Mesendoderm (in vitro differentiated cells): ENCODE measurements around the gene RBBP8NL.

ENCODE experiments used
- DNase-seq: peaks from one replicate; pipeline ENCODE4 v3.0.0; 2013
- H2AK5ac ChIP-seq: 2 replicates; pipeline ENCODE4 v1.6.1; 2013; ENCODE audit warnings: low read length, inconsistent platforms
- H2BK120ac ChIP-seq: 2 replicates; pipeline ENCODE4 v1.6.1; 2013; ENCODE audit warnings: low read depth, mild to moderate bottlenecking, low read length, moderate library complexity, mixed read lengths
- H2BK15ac ChIP-seq: replicated peaks from 2 replicates; pipeline ENCODE4 v1.6.1; 2013; ENCODE audit warnings: low read depth, mild to moderate bottlenecking, moderate library complexity
- H2BK5ac ChIP-seq: 2 replicates; pipeline ENCODE4 v1.6.1; 2013; ENCODE audit warnings: low read length, inconsistent platforms
- H3K18ac ChIP-seq: 2 replicates; pipeline ENCODE4 v1.6.1; 2013; ENCODE audit warnings: mild to moderate bottlenecking, low read length, mixed read lengths
- H3K23ac ChIP-seq: one replicate; pipeline ENCODE4 v1.6.1; 2013; ENCODE audit warnings: low read length
- H3K27ac ChIP-seq: 2 replicates; pipeline ENCODE4 v1.5.1; 2013; ENCODE audit warnings: low read depth, mild to moderate bottlenecking, inconsistent platforms, low read length, moderate library complexity
- H3K27me3 ChIP-seq: 2 replicates; pipeline ENCODE4 v1.6.1; 2013; ENCODE audit warnings: low read length, control low read depth, mild to moderate bottlenecking, inconsistent platforms; ENCODE audit not compliant: insufficient read depth, poor library complexity
- H3K36me3 ChIP-seq: 2 replicates; pipeline ENCODE4 v1.6.1; 2013; ENCODE audit warnings: low read length, inconsistent platforms; ENCODE audit not compliant: control insufficient read depth, insufficient read depth
- H3K4ac ChIP-seq: one replicate; pipeline ENCODE4 v1.6.1; 2013; ENCODE audit warnings: low read depth, mild to moderate bottlenecking, low read length, moderate library complexity
- H3K4me1 ChIP-seq: 2 replicates; pipeline ENCODE4 v1.6.1; 2013; ENCODE audit warnings: low read depth, low read length, inconsistent platforms; ENCODE audit not compliant: control insufficient read depth
- H3K4me2 ChIP-seq: 2 replicates; pipeline ENCODE4 v1.6.1; 2013; ENCODE audit warnings: low read length
- H3K4me3 ChIP-seq: 2 replicates; pipeline ENCODE4 v1.5.1; 2013; ENCODE audit warnings: mild to moderate bottlenecking, low read length
- H3K56ac ChIP-seq: one replicate; pipeline ENCODE4 v1.6.1; 2013; ENCODE audit warnings: low read length
- H3K79me1 ChIP-seq: 2 replicates; pipeline ENCODE4 v1.6.1; 2013; ENCODE audit warnings: low read length, inconsistent platforms
- H3K79me2 ChIP-seq: 2 replicates; pipeline ENCODE4 v1.6.1; 2013; ENCODE audit warnings: mild to moderate bottlenecking, low read length; ENCODE audit not compliant: control insufficient read depth, insufficient read depth
- H3K9ac ChIP-seq: 2 replicates; pipeline ENCODE4 v1.6.1; 2013; ENCODE audit warnings: low read length, inconsistent platforms
- H4K5ac ChIP-seq: one replicate; pipeline ENCODE4 v1.6.1; 2013; ENCODE audit warnings: low read length
- H4K8ac ChIP-seq: one replicate; pipeline ENCODE4 v1.6.1; 2013; ENCODE audit warnings: low read depth, mild to moderate bottlenecking, control low read depth, low read length, moderate library complexity
- WGBS: extraction: QIAGEN DNeasy Blood & Tissue Kit; methylation state at CpG from one replicate; pipeline ENCODE4 v1.1.7; 2013; ENCODE audit warnings: low lambda C conversion rate, missing lambda C conversion rate; ENCODE audit not compliant: insufficient coverage; ENCODE audit errors: extremely low coverage; 5-methylcytosine and 5-hydroxymethylcytosine counted together

Gene RBBP8NL

DNA sequence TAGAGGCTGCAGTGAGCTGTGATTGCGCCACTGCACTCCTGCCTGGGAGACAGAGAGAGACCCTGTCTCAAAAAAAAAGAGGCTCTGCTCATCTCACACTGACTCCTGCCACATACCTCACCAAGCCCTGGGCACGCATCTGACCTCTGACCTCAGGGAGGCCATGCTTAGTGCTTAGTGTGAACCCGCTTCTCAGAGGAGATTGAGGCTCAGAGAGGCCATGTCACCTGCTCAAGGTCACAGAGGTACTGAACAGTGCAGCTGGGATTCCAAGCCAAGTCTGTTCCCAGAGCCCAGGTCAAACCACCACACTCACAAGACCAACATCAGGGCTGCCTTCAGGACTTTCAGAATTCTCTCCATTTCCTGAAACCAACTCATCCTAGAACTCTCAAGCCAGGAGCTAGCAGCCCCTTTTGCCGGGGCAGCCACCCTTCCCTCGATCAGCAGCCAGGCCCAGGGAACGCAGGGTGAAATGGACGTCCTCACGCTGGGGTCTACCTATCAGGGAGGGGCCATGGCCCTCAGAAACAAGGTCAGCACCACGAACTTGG is 23.1 kb downstream of the RBBP8NL start:
- H2BK120ac ChIP-seq: no peak overlapping the region
- no peak overlapping the region for H3K27ac ChIP-seq
- H2BK5ac ChIP-seq: no peak overlapping the region
- no peak overlapping the region for H3K4me2 ChIP-seq
- no CpG with 5 or more reads among the region's 9 CpGs for WGBS
- no peak overlapping the region for H4K5ac ChIP-seq
- peaks cover 2% of the 10 kb centered on the region for H3K79me1 ChIP-seq
- H3K79me2 ChIP-seq: no peaks in the 10 kb centered on the region
- H3K4me3 ChIP-seq: no peak overlapping the region
- no peak overlapping the region for H3K56ac ChIP-seq
- no peak overlapping the region for H3K4ac ChIP-seq
- H3K18ac ChIP-seq: no peak overlapping the region
- no peak overlapping the region for H3K9ac ChIP-seq
- H2AK5ac ChIP-seq: no peak overlapping the region
- H2BK15ac ChIP-seq: no peak overlapping the region
- H4K8ac ChIP-seq: no peak overlapping the region
- H3K23ac ChIP-seq: no peak overlapping the region
- DNase-seq: no peak
- H3K27me3 ChIP-seq: no peaks in the 10 kb centered on the region
- H3K4me1 ChIP-seq: peaks cover 3% of the 10 kb centered on the region
- H3K36me3 ChIP-seq: no peaks in the 10 kb centered on the region

DNA sequence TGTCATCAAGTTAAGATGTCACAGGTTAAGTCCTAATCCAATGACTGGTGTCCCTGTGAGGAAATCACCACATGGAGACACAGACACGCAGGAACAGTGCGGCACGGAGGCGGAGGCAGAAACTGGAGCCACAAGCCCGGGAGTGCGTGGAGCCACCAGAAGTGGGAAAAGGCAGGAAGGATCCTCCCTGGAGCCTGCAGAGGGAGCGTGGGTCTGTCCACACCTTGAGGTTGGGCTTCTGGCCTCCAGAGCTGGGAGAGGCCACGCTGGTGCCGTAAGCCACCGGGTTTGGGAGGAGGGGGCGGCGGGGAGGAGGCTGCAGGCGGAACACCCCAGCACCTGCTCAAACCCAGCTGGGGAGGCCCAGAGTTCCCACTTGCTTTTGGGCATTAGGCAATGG is 24.0 kb downstream of the RBBP8NL start:
- Histone ChIP-seq H2BK5ac (no peak overlapping the region), H4K5ac (no peak overlapping the region), H3K79me2 (no peaks in the 10 kb centered on the region), H3K4me1 (peaks cover 3% of the 10 kb centered on the region), H3K36me3 (no peaks in the 10 kb centered on the region), H3K27me3 (no peaks in the 10 kb centered on the region), H3K4ac (no peak overlapping the region), H3K27ac (no peak overlapping the region), H2AK5ac (no peak overlapping the region), H3K4me2 (no peak overlapping the region), H3K56ac (no peak overlapping the region), H3K79me1 (peaks cover 2% of the 10 kb centered on the region), H3K9ac (no peak overlapping the region), H3K4me3 (no peak overlapping the region), H3K23ac (no peak overlapping the region), H2BK15ac (no peak overlapping the region), H3K18ac (no peak overlapping the region), H4K8ac (no peak overlapping the region), H2BK120ac (no peak overlapping the region)
- no peak for DNase-seq
- no CpG with 5 or more reads among the region's 13 CpGs for WGBS

DNA sequence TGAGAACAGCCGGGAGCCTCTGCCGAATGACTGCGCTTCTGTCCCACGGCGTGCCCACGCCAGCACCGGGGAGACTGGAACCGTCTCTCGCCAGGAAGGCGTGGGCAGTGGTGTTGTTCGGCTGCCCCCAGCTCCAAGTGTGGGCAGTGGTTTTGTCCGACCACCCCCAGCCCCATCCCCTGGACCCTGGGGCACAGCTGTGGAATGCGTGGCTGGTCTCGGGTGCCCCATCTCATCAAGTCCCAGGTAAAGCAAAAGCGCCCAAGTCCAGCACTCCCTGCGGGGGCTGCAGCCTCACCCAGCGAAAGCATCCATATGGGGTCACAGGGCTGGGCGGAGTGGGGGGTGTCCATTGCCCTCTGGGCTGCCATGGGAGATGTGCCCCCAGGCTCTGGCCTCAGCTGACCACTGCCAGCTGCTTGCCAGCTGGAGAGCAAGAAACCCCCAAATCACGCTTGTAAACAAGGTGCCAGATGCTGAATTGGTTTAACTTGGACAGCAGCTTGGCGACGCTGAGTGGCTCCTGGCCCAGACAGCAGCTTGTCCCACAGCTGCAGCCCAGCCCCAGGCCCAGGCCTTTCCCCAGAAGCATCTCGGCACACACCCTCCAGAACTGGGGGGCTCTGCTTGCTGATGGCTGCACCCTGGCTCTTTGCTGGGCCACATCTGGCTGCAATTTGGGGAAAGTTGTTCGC is 24.7 kb downstream of the RBBP8NL start:
- Histone ChIP-seq H3K36me3 (no peaks in the 10 kb centered on the region), H3K27ac (no peak overlapping the region), H2BK15ac (no peak overlapping the region), H2BK120ac (no peak overlapping the region), H3K79me1 (peaks cover 2% of the 10 kb centered on the region), H4K8ac (no peak overlapping the region), H3K18ac (no peak overlapping the region), H3K4me3 (no peak overlapping the region), H3K23ac (no peak overlapping the region), H3K9ac (no peak overlapping the region), H4K5ac (no peak overlapping the region), H2AK5ac (no peak overlapping the region), H3K4ac (no peak overlapping the region), H3K79me2 (no peaks in the 10 kb centered on the region), H3K4me2 (no peak overlapping the region), H3K27me3 (no peaks in the 10 kb centered on the region), H3K56ac (no peak overlapping the region), H3K4me1 (peaks cover 3% of the 10 kb centered on the region), H2BK5ac (no peak overlapping the region)
- no CpG with 5 or more reads among the region's 23 CpGs for WGBS
- no peak for DNase-seq

GRCh38 chr20:62401331-62401779 is 26.0 kb downstream of the RBBP8NL start:
- no peaks in the 10 kb centered on the region for H3K36me3 ChIP-seq
- H3K4me2 ChIP-seq: no peak overlapping the region
- H3K4ac ChIP-seq: no peak overlapping the region
- no peak overlapping the region for H3K23ac ChIP-seq
- DNase-seq: peak; percentile 59
- H2BK15ac ChIP-seq: no peak overlapping the region
- no peak overlapping the region for H4K5ac ChIP-seq
- no peak overlapping the region for H2BK120ac ChIP-seq
- peaks cover 1% of the 10 kb centered on the region for H3K4me1 ChIP-seq
- H2AK5ac ChIP-seq: no peak overlapping the region
- H3K56ac ChIP-seq: no peak overlapping the region
- no peaks in the 10 kb centered on the region for H3K79me2 ChIP-seq
- H3K4me3 ChIP-seq: no peak overlapping the region
- H3K79me1 ChIP-seq: peaks cover 2% of the 10 kb centered on the region
- H2BK5ac ChIP-seq: no peak overlapping the region
- WGBS: no CpG with 5 or more reads among the region's 21 CpGs
- H3K18ac ChIP-seq: no peak overlapping the region
- H3K27me3 ChIP-seq: no peaks in the 10 kb centered on the region
- H4K8ac ChIP-seq: no peak overlapping the region
- H3K27ac ChIP-seq: no peak overlapping the region
- H3K9ac ChIP-seq: no peak overlapping the region

DNA sequence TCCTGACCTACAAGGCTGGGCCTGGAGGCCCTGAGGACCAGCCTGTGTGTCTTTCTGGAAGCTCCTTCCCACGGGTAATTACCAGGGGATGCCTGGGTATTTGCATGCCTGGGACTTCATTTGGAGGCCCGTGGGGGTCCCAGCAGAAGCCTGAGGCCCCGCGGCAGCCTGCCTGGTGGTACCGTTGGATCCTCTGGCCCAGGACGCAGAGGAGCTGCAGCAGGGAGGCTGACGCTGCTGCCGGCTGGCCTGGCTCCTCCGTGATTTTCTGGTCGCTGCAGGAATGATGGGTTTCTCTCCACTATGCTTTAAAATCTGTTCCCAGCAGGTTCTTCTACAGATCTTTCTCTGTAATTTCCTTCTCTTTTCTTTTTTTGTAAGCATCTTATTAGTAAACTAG is 26.8 kb downstream of the RBBP8NL start:
- H3K56ac ChIP-seq: no peak overlapping the region
- H3K27ac ChIP-seq: no peak overlapping the region
- no CpG with 5 or more reads among the region's 10 CpGs for WGBS
- H3K18ac ChIP-seq: no peak overlapping the region
- H4K5ac ChIP-seq: no peak overlapping the region
- H3K4me1 ChIP-seq: no peaks in the 10 kb centered on the region
- no peaks in the 10 kb centered on the region for H3K27me3 ChIP-seq
- H2BK120ac ChIP-seq: no peak overlapping the region
- no peak overlapping the region for H3K4me3 ChIP-seq
- no peak overlapping the region for H2BK5ac ChIP-seq
- no peaks in the 10 kb centered on the region for H3K36me3 ChIP-seq
- H2AK5ac ChIP-seq: no peak overlapping the region
- DNase-seq: no peak
- H3K4ac ChIP-seq: no peak overlapping the region
- no peaks in the 10 kb centered on the region for H3K79me2 ChIP-seq
- H3K79me1 ChIP-seq: no peaks in the 10 kb centered on the region
- H4K8ac ChIP-seq: no peak overlapping the region
- no peak overlapping the region for H3K9ac ChIP-seq
- no peak overlapping the region for H3K23ac ChIP-seq
- no peak overlapping the region for H2BK15ac ChIP-seq
- H3K4me2 ChIP-seq: no peak overlapping the region

- Histone ChIP-seq H2BK120ac (no peak overlapping the region), H3K4me3 (no peak overlapping the region), H3K79me1 (no peaks in the 10 kb centered on the region), H3K18ac (no peak overlapping the region), H3K4me1 (no peaks in the 10 kb centered on the region), H3K36me3 (no peaks in the 10 kb centered on the region), H3K23ac (no peak overlapping the region), H2BK5ac (no peak overlapping the region), H3K27ac (no peak overlapping the region), H2AK5ac (no peak overlapping the region), H2BK15ac (no peak overlapping the region), H4K5ac (no peak overlapping the region), H3K27me3 (no peaks in the 10 kb centered on the region), H3K4me2 (no peak overlapping the region), H3K9ac (no peak overlapping the region), H3K4ac (no peak overlapping the region), H4K8ac (no peak overlapping the region), H3K56ac (no peak overlapping the region), H3K79me2 (no peaks in the 10 kb centered on the region)
- no peak for DNase-seq
- no CpG with 5 or more reads among the region's 7 CpGs for WGBS
Measured at GRCh38 chr20:62400021-62400420, 27.3 kb downstream of the RBBP8NL start.
